Measurements from ENCODE around the gene ARRB1.
"Not testable (repeated sequence)": the region's sequence is repeated elsewhere in the genome, so short reads cannot be mapped to it uniquely, and the experiment has no call there.

The ARRB1 gene

GRCh38 chr11:75351541-75351790 is at the start of gene ARRB1:
ARRB1 (minus strand) TSS chr11:75351661; CDS start chr11:75351607, 54 bp downstream.
- DNase-seq (ENCODE audit: low spot score) = peak; percentile 56

GRCh38 chr11:75400146-75400865 is 48.8 kb upstream of the ARRB1 start:
- no peak for DNase-seq (ENCODE audit: low spot score)

GRCh38 chr11:75399344-75400145 is 48.1 kb upstream of the ARRB1 start, which contains the start of gene RPS3:
RPS3 (plus strand) TSS chr11:75399518; CDS start chr11:75399548, 30 bp downstream.
- DNase-seq (ENCODE audit: low spot score) = peak; percentile 94

DNA sequence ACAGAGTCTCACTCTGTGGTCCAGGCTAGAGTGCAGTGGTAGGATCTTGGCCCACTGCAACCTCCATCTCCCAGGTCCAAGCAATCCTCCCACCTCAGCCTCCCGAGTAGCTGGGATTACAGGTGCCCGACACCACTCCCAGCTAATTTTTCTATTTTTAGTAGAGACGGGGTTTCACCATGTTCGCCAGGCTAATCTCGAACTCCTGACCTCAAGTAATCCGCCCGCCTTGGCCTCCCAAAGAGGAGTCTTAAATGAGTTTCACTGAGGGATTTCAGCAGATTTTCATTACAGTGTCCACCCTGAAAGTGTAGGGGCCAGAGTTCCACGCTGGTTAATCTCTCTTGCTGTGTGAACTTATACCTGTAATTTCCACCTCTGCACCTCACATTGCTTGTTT is 47.4 kb upstream of the ARRB1 start:
- no peak for DNase-seq (ENCODE audit: low spot score)

DNA sequence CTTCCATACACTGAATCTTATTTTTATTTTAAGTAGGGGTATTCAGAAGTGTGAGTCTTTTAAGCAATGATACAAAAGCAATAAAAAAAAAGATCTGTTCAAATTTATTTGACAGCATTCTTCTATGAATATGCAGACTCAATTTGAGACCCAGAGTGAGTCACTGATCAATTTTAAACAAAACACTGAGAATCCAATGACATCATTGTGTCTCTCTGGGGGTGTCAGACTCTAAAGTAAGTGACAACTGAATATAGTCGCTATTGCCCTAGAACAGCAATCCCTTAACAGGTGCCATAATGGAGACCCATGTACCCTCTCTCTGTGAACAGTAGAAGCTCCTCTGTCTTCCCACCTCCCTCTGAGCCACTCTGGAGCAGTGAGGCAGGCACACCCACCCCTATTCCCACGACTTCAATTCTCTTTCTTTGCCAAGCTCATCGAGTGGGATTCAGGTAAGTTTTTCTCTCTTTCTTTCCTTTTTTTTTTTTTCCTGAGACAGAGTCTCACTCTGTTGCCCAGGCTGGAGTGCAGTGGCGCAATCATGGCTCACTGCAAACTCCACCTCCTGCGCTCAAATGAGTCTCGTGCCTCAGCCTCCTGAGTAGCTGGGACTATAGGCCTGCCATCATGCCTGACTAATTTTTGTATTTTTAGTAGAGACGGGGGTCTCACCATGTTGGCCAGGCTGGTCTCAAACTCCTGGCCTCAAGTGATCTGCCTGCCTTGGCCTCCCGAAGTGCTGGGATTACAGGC is 42.8 kb upstream of the ARRB1 start:
- no peak for DNase-seq (ENCODE audit: low spot score)

DNA sequence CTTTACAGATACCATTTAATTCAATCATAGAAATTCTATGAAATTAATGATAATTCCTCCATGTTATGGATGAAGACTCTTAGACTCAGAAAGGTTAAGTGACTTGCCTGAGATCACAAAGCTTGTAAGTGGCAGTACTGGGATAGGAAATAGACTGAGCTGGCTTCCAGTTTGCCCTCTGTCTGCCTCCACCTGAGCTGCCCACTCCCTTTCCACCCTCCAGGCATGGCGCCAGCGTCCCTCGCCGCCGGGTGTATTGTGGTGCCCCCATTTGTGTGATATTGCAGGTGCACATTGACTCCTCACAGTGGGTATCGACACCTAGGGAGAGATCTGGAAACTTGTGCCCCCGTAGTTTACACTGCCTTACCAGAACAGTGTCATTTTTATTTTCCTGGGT is 38.5 kb upstream of the ARRB1 start:
- no peak for DNase-seq (ENCODE audit: low spot score)

- DNase-seq (ENCODE audit: low spot score) = no peak
Measured at GRCh38 chr11:75389276-75389605, 37.8 kb upstream of the ARRB1 start.

- DNase-seq (ENCODE audit: low spot score) = peak; percentile 82
Measured at GRCh38 chr11:75388386-75389275, 37.2 kb upstream of the ARRB1 start.

DNA sequence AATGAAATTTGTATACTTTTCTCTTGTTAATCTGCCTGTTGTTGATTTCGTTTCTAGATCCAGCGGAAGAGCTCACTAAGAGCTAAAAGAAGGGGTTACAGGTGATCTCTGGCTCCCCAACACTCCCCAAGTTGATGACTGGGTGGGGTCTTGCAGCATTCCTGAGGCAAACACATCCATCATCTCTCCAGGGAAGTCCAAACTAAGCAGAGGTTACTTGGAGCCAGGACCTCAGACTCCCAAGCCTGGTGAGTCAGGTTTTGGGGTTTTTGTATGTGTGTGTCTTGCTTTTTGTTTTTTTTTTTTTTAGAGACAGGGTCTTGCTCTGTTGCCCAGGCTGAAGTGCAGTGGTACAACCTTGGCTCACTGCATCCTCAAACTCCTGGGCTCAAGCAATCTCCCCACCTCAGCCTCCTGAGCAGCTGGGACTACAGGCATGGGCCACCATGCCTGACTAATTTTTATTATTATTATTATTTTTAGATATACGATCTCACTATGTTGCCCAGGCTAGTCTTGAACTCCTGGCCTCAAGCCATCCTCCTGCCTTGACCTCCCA is 36.4 kb upstream of the ARRB1 start:
- no peak for DNase-seq (ENCODE audit: low spot score)

- DNase-seq (ENCODE audit: low spot score) = no peak
Measured at GRCh38 chr11:75386942-75387630, 35.6 kb upstream of the ARRB1 start.

GRCh38 chr11:75384438-75385080 is 33.1 kb upstream of the ARRB1 start:
- DNase-seq (ENCODE audit: low spot score) = peak; percentile 85

DNA sequence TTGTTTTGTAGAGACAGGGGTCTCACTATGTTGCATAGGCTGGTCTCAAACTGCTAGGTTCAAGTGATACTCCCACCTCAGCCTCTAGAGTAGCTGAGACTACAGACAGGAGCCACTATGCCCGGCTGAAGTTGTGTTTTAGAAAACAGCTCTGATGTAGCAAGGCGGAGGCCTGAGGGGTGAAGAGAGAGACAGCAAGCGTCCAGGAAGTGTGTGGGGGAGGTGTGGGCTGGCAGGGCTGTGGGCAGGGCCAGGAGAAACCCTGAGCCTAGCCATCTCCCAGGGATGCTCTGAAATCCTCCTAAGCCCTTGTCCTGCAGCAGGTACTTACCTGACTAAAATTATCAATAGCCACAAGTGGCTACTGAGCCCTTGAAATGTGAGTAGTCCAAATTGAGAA is 31.8 kb upstream of the ARRB1 start:
- no peak for DNase-seq (ENCODE audit: low spot score)

DNA sequence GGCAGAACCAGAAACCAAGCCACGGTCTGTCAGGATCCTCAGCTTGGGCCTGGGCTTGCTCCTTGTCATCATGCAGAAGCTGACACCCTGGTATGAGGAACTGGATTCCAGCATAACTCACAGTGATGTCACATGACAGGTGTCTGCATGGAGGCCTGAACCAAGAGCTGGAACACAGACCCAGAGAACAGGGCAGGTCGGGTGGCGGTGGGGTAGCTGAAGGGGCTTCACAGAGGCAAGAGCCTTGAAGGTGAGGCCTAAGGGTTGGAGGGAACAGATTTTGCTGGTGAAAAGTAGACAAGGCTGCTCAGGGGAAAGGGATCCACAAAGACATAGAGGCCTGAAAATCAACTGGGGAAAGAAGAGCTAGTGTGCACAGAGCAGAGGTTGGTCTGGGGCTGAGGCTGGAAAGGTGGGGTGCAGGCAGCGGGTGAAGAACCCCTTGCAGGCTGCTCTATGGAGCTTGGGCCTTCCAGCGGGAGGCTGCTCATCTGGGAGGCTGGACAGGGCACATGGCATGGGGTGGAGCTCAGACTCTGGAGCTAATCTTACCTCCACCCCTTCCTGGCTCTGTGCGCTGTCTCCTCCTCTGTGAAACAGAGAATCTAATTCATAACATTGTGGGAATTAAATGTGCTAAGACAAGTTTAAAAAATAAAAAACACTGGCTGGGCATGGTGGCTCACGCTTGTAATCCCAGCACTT is 29.4 kb upstream of the ARRB1 start:
- DNase-seq (ENCODE audit: low spot score) = no peak

DNA sequence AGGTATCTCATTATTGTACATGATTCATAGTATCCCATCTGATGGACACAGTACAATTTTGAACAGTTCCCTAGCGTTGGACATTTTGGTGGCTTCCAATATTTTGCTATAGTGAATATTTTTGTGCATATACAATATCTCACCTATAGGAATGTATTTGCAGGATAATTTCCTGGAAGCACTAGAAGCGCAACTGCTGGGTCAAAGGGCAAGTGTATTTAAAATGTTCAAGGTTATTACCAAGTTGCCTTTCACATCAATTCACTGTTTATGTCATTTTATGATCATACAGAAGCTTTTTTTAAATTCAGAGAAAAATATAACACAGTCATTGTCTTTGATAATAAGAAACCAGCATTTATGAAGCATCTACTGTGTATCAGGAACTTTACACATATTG is 28.8 kb upstream of the ARRB1 start:
- no peak for DNase-seq (ENCODE audit: low spot score)

DNA sequence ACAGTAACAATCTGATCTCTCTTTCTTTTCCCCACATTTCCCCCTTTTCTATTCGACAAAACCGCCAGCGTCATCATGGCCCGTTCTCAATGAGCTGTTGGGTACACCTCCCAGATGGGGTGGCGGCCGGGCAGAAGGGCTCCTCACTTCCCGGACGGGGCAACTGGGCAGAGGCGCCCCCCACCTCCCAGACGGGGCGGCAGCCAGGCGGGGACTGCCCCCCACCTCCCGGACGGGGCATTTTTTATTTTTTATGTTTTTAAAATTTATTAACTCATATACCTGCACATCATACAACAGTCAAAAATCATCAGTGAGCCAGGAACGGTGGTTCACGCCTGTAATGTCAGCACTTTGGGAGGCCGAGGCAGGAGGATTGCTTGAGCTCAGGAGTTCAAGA is 27.3 kb upstream of the ARRB1 start:
- DNase-seq (ENCODE audit: low spot score) = not testable (repeated sequence)

DNA sequence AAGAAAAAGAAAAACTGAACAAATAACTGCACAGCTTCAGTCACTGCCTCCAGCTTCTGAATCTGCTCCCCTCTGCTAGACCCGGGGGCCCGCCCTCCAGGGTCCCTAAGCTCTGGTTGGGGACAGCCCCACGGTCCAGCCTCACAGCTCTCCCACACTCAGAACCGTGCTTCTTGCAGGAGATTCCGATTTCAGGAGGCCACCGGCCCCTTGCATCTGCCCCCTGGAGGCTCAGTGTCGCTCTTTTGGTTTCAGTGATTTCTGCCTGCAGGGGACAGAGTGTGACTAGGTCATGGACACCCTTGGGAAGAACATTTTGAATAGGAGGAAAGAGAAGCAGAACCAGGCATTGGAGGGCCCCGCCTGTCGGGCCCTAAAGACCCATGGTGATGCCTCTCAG is 24.7 kb upstream of the ARRB1 start:
- no peak for DNase-seq (ENCODE audit: low spot score)

DNA sequence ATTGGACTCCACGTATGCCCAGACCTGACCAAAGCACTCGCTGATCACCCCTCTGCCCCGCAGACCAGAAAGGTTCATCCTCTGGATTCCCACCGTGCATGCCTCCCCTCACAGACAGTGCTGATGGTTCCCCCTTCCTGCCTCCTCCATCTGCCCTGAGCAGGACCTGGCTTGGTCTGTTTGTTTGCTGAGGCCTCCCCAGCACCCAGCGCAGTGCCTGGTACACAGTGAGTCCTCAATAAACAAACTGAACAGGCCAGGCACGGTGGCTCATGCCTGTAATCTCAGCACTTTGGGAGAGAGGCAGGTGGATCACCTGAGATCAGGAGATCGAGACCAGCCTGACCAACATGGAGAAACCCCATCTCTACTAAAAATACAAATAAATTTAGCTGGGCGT is 24.2 kb upstream of the ARRB1 start:
- DNase-seq (ENCODE audit: low spot score) = no peak

GRCh38 chr11:75374646-75375045 is 23.2 kb upstream of the ARRB1 start:
- DNase-seq (ENCODE audit: low spot score) = no peak

DNA sequence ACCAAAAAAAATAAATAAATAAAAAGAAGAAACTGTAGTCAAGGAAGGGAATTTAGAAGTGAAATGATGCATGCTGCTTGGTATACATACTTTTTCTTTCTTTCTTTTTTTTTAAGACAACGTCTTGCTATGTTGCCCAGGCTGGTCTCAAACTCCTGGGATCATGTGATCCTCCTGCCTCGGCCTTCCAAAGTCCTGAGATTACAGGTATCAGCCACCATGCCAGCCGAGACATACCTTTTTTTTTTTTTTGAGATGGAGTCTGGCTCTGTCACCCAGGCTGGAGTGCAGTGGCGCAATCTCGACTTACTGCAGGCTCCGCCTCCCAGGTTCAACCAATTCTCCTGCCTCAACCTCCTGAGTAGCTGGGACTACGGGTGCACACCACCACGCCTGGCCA is 21.7 kb upstream of the ARRB1 start:
- DNase-seq (ENCODE audit: low spot score) = no peak

All from AG08395 (cell line).